ENCODE measurements around the gene PLA2G2F.

DNA sequence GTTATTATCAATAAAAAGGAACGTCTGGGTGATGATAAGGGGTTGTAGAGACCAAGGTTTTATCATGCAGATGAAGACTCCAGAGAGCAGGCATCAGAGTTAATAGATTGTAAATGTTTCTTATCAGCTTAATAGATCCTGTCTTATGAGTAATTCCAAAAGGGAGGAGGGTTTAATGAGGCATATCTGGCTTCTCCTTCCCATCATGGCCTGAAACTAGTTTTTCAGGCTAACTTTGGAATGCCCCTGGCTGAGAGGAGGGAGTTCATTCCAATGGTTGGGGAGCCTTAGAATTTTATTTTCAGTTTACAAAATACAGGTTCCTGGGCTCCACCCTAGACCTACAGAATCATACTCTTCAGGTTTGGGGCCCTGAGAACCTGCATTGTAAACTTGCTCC, 33.3 kb upstream of the PLA2G2F start:
- TF ChIP-seq, protein P1, sequence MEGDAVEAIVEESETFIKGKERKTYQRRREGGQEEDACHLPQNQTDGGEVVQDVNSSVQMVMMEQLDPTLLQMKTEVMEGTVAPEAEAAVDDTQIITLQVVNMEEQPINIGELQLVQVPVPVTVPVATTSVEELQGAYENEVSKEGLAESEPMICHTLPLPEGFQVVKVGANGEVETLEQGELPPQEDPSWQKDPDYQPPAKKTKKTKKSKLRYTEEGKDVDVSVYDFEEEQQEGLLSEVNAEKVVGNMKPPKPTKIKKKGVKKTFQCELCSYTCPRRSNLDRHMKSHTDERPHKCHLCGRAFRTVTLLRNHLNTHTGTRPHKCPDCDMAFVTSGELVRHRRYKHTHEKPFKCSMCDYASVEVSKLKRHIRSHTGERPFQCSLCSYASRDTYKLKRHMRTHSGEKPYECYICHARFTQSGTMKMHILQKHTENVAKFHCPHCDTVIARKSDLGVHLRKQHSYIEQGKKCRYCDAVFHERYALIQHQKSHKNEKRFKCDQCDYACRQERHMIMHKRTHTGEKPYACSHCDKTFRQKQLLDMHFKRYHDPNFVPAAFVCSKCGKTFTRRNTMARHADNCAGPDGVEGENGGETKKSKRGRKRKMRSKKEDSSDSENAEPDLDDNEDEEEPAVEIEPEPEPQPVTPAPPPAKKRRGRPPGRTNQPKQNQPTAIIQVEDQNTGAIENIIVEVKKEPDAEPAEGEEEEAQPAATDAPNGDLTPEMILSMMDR (IDR thresholded peaks at IDR 0.05), result no peak
- TF ChIP-seq POLR2A (IDR thresholded peaks at IDR 0.05) (no peak), EP300 (IDR thresholded peaks at IDR 0.05) (no peak)
